Measurements from ENCODE around the gene DAND5. TPM values are rescaled to one million over a fixed set of nuclear protein-coding genes. Genes with fewer than 3 reads are reported as not detected.
A peak's percentile ranks its signal among the peaks of the same experiment; 100 is the strongest.

DAND5 gene
- total and polyA plus RNA-seq, 9 of the 15 experiments (the other 6 are each of a cell fraction or from before 2014, with no cell fraction given) = 0.22 to 0.83 (median 0.60) TPM

- TF ChIP-seq GMEB1 (CRISPR knock-in tag; IDR thresholded peaks at IDR 0.05) (no peak), MLLT1 (IDR thresholded peaks at IDR 0.05) (peak; percentile 44 to 58; a peak in 3 of 4 replicates), SREBF1 (IDR thresholded peaks at IDR 0.05; ENCODE audit: borderline replicate concordance, low read depth, low read length) (no peak), ATF3 (IDR thresholded peaks at IDR 0.05) (no peak), ATF3 (CRISPR knock-in tag; conservative IDR thresholded peaks at IDR 0.05) (peak; percentile 75; the same call in 1 of the 2 replicates), SMARCA4 (IDR thresholded peaks at IDR 0.05) (no peak), SAP30 (IDR thresholded peaks at IDR 0.05; ENCODE audit: borderline replicate concordance, insufficient read depth, low read depth, low read length, poor library complexity, severe bottlenecking) (peak; percentile 12), ZNF518B (CRISPR knock-in tag; IDR thresholded peaks at IDR 0.05) (no peak), HDAC1 (IDR thresholded peaks at IDR 0.05) (peak; percentile 13 to 26; a peak in 1 of 4 replicates), NONO (IDR thresholded peaks at IDR 0.05; ENCODE audit: low read depth in 2 of 2, low read length in 1 of 2) (0 out of 4 replicates have a peak, but pooled peaks of 1 of the 2 experiments have one; percentile 8), RBM34 (IDR thresholded peaks at IDR 0.05; ENCODE audit: borderline replicate concordance, insufficient read depth, low read length) (no peak), ZNF75A (CRISPR knock-in tag; IDR thresholded peaks at IDR 0.05) (no peak), OTX1 (CRISPR knock-in tag; IDR thresholded peaks at IDR 0.05) (0 out of 2 replicates have a peak, but pooled peaks have one; percentile 48), BACH1 (tag; IDR thresholded peaks at IDR 0.05) (no peak), NFATC3 (IDR thresholded peaks at IDR 0.05) (0 out of 2 replicates have a peak, but pooled peaks have one; percentile 22), RBM25 (IDR thresholded peaks at IDR 0.05; ENCODE audit: low read depth, low read length, severe bottlenecking) (peak; percentile 53), THRA (IDR thresholded peaks at IDR 0.05) (no peak)
Observed at GRCh38 chr19:12946092-12946721, 23.2 kb upstream of the DAND5 start (continued).

Data from K562 (cell line).